ENCODE results near the gene SSBP4.

The SSBP4 gene

GRCh38 chr19:18414504-18415177 is 4.6 kb upstream of the SSBP4 start:
- H3K27ac ChIP-seq: peak overlapping the region; percentile 86
- POLR2A ChIA-PET (ENCODE audit: low non-redundant PET): interaction anchor here (0.6 kb wide), 1 partner anchor 462 kb away, joined by 4 read pairs; no protein-coding TSS in a partner anchor
- CTCF ChIA-PET: interaction anchor here (0.6 to 3.7 kb wide), 4 partner anchors 26 to 163 kb away, joined by 3 to 16 read pairs (median 4); no protein-coding TSS in a partner anchor
- TF ChIP-seq CTCF (conservative IDR thresholded peaks at IDR 0.05; ENCODE audit: low read depth): no peak
- no peak for DNase-seq (ENCODE audit: low spot score)

DNA sequence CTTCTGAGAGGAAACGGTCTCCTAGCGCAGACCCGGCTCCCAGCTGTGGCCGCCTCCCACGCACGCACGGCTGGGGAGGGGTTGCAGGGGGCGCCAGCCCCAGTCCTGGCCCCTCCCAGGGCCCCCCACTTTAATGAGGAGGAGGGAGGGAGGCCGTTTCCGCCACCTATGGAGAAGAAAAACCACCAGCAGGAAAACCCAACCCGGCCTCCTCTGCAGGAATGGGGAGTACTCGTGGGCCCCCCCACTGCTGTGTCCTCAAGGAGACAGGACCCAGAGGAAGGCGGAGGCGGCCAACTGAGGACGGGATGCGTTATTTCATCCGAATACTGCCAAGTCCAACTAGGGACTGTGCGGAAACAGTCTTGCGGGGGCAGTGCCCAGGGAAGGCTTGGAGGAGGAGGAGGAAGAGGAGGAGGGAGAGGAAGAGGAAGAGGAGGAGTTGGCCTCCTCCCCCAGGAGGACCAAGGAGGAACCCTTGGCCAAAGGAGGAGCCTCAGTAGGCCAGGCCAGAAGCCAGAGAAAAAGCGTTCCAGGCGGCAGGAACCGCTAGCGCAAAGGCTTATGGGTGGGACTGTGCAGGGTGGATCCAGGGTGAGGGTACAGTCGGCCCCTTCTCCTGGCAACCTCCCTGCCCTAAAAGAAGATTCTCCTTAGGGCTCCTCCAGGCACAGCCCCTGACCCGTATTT is 3.9 kb upstream of the SSBP4 start:
- ChIA-PET POLR2A (ENCODE audit: low non-redundant PET) (interaction anchor here (0.6 kb wide), 1 partner anchor 18 kb away, joined by 3 read pairs; no protein-coding TSS in a partner anchor), CTCF (interaction anchor here (0.6 to 3.7 kb wide), 4 partner anchors 27 to 163 kb away, joined by 3 to 16 read pairs (median 4); no protein-coding TSS in a partner anchor)
- no peak for DNase-seq (ENCODE audit: low spot score)
- H3K27ac ChIP-seq: peak overlapping the region; percentile 86
- TF ChIP-seq CTCF (conservative IDR thresholded peaks at IDR 0.05; ENCODE audit: low read depth): no peak

- TF ChIP-seq CTCF (conservative IDR thresholded peaks at IDR 0.05; ENCODE audit: low read depth): no peak
- ChIA-PET CTCF (interaction anchor here (0.5 to 1.0 kb wide), 5 partner anchors 12 to 613 kb away, joined by 3 to 4 read pairs (median 4); no protein-coding TSS in a partner anchor), POLR2A (ENCODE audit: low non-redundant PET) (no interaction called here)
- peak overlapping the region; percentile 86 for H3K27ac ChIP-seq
- no peak for DNase-seq (ENCODE audit: low spot score)
These were observed 2.4 kb upstream of the SSBP4 start for GRCh38 chr19:18416778-18417249.

GRCh38 chr19:18417250-18418028 is 1.8 kb upstream of the SSBP4 start:
- H3K27ac ChIP-seq: peak overlapping the region; percentile 86
- no peak for TF ChIP-seq CTCF (conservative IDR thresholded peaks at IDR 0.05; ENCODE audit: low read depth)
- CTCF ChIA-PET: interaction anchor here (0.6 kb wide), 3 partner anchors 77 to 536 kb away, joined by 3 to 5 read pairs (median 4); partner anchors contain the start of gene RAB3A
- DNase-seq (ENCODE audit: low spot score): no peak
- POLR2A ChIA-PET (ENCODE audit: low non-redundant PET): interaction anchor here (0.5 kb wide), 1 partner anchor 88 kb away, joined by 5 read pairs; no protein-coding TSS in a partner anchor

DNA sequence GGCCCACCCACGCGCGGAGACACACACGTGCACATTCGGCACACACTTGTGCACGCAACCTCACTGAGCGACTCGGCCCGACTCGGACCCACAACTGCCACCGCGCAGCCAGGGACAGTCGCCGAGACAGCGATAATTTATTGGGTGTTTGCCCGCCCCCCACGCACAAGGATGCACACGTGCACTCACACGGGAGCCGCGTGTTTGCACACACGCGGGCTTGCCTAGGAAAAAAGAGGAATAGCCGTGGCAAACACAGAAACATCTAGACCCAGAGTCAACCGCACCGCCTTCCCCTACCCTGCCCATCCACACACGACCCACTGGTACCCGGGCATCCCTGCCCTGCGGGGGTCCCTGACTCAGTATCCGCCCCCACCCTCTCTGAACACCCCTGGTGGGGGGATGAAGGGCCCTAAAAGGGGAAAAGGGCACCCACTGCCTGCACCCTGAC is 1.1 kb upstream of the SSBP4 start:
- CTCF ChIA-PET: interaction anchor here (1.1 to 1.5 kb wide), 2 partner anchors 21 to 30 kb away, joined by 3 to 6 read pairs; no protein-coding TSS in a partner anchor

More for the DNA sequence above, 1.1 kb upstream of the SSBP4 start:
- POLR2A ChIA-PET (ENCODE audit: low non-redundant PET): interaction anchor here (0.5 to 0.6 kb wide), 2 partner anchors 88 to 139 kb away, joined by 5 to 6 read pairs; no protein-coding TSS in a partner anchor
- no peak for TF ChIP-seq CTCF (conservative IDR thresholded peaks at IDR 0.05; ENCODE audit: low read depth)
- DNase-seq (ENCODE audit: low spot score): no peak
- peak overlapping the region; percentile 86 for H3K27ac ChIP-seq

Measured in RWPE1 (cell line).